ENCODE measurements around the gene MFAP2.

- no peak for TF ChIP-seq TCF7L2 (IDR thresholded peaks at IDR 0.05; ENCODE audit: low read depth, low read length)
- TF ChIP-seq CTCF (IDR thresholded peaks at IDR 0.05): no peak
- no peak for TF ChIP-seq POLR2AphosphoS5 (IDR thresholded peaks at IDR 0.05; ENCODE audit: low read depth, low read length)
- TF ChIP-seq REST (IDR thresholded peaks at IDR 0.05; ENCODE audit: insufficient read depth in 1 of 2, low read depth in 2 of 2, low read length in 1 of 2): no peak
Observed at GRCh38 chr1:16967095-16967575, 13.3 kb downstream of the MFAP2 start.
